T-helper 17 cell (primary cell): ENCODE measurements around the gene AGTRAP. TPM values are rescaled to one million over a fixed set of nuclear protein-coding genes. Genes with fewer than 3 reads are reported as not detected.

Experiments used
- ATAC-seq: fragments of 150-1000 bp; cut with Tn5 transposase; 2 replicates; pipeline ENCODE4 v1.10.0; 2021; ENCODE audit warnings: mild to moderate bottlenecking, moderate library complexity
- DNase-seq, 3 donors: peaks; one replicate each; pipeline versions ENCODE4 v3.0.0 to v3.0.0-alpha.2; 2020 to 2021
- H3K9me3 ChIP-seq: one replicate; pipeline ENCODE4 v1.7.0; 2013; ENCODE audit warnings: low read length, mild to moderate bottlenecking; ENCODE audit not compliant: control insufficient read depth, poor library complexity, severe bottlenecking
- H3K27ac Mint-ChIP-seq: one replicate; pipeline ENCODE4 v1.8.0; 2022; ENCODE audit warnings: mild to moderate bottlenecking, moderate library complexity, mixed read lengths
- H3K27me3 Mint-ChIP-seq: one replicate; pipeline ENCODE4 v1.8.0; 2022; ENCODE audit warnings: mixed read lengths
- H3K36me3 Mint-ChIP-seq: one replicate; pipeline ENCODE4 v1.8.0; 2022; ENCODE audit warnings: low read depth, mixed read lengths
- H3K4me1 Mint-ChIP-seq: one replicate; pipeline ENCODE4 v1.8.0; 2022; ENCODE audit warnings: mild to moderate bottlenecking, mixed read lengths
- H3K4me3 Mint-ChIP-seq: one replicate; pipeline ENCODE4 v1.8.0; 2022; ENCODE audit warnings: mild to moderate bottlenecking, moderate library complexity, mixed read lengths
- total RNA-seq, 4 donors: library from RNA in 2 of 4; stranded (reverse) in 2 of 4; gene quantifications; one replicate each; pipeline ENCODE4 v1.2.3 and lab custom pipeline; 2022 to 2026

The AGTRAP gene
- total RNA-seq, 2 donors from 2014 or later = 19.2 to 22.5 TPM

DNA sequence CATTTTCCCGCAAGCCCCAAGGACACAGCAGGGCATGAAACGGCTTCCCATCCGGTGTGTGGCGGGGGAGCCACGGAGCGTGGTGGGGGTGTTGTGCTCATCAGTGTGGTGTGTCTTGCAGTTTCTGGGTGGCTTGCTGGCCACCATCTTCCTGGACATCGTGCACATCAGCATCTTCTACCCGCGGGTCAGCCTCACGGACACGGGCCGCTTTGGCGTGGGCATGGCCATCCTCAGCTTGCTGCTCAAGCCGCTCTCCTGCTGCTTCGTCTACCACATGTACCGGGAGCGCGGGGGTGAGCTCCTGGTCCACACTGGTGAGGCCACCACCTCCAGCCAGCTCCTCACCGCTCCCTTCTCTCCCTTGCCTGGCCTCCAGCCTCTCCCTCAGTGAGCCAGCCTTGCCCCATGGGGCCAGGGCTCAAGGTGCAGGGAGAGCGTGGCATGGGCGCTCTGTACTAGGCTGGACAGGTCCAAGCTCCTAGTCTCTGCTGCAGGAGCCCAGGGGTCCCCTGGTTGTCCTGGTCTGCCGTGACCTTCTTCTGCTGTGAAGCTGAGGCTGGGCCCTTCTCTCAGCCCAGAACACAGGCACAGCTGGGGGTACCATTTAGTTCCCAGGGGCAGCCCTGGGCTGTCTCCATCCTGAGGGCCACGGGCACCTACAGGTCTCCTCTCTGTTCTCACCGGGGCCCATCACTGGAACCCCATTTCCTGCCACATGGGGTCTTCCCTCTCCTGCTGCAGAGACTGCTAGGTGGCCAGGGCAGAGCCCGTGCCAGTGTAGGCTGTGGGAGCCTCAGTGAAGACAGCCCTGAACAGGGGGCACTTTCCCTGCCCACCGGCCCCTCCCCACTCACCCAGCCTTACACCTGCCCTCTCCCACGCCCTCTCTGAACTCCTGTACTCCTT, 12.6 kb downstream of the AGTRAP start:
- H3K4me1 Mint-ChIP-seq = peaks cover 19% of the 10 kb centered on the region
- ATAC-seq (no peak), DNase-seq (no peak)
- H3K9me3 ChIP-seq = no peaks in the 10 kb centered on the region
- no peak overlapping the region for H3K4me3 Mint-ChIP-seq
- H3K36me3 Mint-ChIP-seq = peaks cover 5% of the 10 kb centered on the region
- no peaks in the 10 kb centered on the region for H3K27me3 Mint-ChIP-seq
- H3K27ac Mint-ChIP-seq = no peak overlapping the region

DNA sequence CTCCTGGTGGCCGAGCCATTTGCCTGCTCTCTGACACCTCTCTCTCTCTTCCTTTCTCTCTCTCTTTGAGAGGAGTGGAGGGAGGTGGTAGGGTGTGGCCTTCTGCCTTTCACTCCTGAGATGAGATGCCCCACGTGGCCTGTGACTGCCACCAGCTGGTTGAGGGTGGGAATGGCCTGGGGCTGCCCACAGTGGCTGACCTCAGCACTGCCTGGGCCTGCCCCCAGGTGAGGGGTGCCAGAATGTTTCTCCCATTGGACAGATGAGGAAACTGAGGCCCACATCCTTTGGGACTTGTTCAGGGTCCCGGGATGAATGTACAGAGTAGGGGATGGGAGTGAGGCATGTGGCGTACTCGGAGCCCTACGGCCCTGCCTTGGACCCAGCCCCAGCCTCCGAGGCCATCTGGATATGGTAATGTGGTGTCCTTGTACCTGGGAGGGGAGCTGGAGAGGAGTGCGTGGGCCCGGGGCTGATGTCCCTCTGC, 13.3 kb downstream of the AGTRAP start:
- Mint-ChIP-seq H3K36me3 (peaks cover 5% of the 10 kb centered on the region), H3K4me3 (no peak overlapping the region), H3K27ac (no peak overlapping the region), H3K4me1 (peaks cover 19% of the 10 kb centered on the region), H3K27me3 (no peaks in the 10 kb centered on the region)
- H3K9me3 ChIP-seq = no peaks in the 10 kb centered on the region
- peak in 1 of 3 donors; percentile 22 for DNase-seq
- ATAC-seq = peak; percentile 30

DNA sequence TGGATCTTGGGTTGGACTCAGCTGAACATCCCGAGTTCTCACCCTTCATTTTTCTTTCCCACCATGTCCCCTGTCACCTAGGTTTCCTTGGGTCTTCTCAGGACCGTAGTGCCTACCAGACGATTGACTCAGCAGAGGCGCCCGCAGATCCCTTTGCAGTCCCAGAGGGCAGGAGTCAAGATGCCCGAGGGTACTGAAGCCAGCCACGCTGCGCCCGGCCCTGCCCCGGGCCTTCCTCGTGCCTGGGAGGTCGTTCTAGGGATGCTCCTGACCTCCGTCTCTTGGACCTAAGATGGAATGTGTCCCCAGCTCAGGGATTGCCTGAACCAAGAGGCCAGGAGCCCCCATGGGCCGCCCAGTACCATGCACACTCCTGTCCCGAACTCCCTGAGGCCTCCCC, 14.1 kb downstream of the AGTRAP start:
- Mint-ChIP-seq H3K27ac (no peak overlapping the region), H3K36me3 (peaks cover 5% of the 10 kb centered on the region), H3K4me3 (no peak overlapping the region), H3K4me1 (peaks cover 19% of the 10 kb centered on the region), H3K27me3 (peaks cover 4% of the 10 kb centered on the region)
- DNase-seq = no peak
- H3K9me3 ChIP-seq = no peaks in the 10 kb centered on the region
- ATAC-seq = no peak

DNA sequence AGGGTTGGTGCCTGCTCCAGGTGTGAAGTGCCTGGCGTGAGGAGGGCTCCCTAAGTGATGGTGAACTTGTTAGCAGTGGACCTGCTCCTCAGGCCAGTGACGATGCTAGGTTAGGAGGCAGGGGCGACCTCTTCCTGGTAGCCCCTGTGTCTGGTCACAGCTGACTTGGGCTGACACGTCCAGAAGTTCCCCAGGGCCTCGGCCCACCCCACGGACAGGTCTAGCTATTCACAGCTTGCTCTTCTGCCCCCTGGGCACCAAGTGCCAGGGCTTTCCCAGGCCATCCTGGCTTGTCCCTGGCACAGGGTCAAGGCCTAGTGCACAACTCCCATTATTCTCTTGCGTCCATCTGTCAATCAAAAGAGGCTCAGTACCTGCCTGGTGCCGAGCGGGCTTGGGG, 15.2 kb downstream of the AGTRAP start:
- peaks cover 4% of the 10 kb centered on the region for H3K36me3 Mint-ChIP-seq
- peaks cover 16% of the 10 kb centered on the region for H3K4me1 Mint-ChIP-seq
- DNase-seq = no peak
- no peak for ATAC-seq
- no peak overlapping the region for H3K4me3 Mint-ChIP-seq
- H3K9me3 ChIP-seq = no peaks in the 10 kb centered on the region
- H3K27ac Mint-ChIP-seq = no peak overlapping the region
- peaks cover 8% of the 10 kb centered on the region for H3K27me3 Mint-ChIP-seq

DNA sequence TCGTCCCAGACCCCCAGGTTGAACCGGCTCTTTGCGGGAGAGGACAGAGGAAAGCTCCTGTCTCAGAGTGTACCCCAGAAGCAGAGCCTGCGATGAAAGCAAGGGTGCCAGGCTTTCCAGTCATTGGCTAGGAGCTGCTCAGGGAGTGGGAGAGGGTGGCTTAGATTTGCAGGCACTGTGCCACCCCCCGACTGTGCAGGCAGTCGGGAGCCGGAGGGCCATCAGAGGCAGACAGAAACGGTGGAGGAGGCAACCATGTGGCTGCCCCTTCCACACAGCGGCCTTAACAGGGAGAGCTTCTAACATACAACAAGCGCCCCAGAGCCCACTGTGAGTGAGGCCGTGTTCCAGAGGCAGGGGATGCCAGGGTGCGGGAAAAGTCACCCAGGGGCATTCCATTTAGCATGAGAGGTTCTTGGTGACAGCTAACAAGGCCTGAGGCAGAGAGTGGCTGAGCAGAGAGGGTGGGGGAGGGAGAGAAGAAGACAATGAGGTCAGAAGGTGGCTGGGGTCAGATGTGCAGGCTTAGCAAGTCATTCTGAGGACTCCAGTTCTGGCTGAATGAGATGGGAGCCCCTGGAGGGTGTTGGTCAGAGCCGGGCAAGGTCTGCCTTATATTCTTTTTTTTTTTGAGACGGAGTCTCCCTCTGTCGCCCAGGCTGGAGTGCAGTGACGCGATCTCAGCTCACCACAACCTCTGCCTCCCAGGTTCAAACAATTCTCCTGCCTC, 16.6 kb downstream of the AGTRAP start:
- Mint-ChIP-seq H3K36me3 (no peaks in the 10 kb centered on the region), H3K27ac (peak overlapping the region; percentile 51), H3K27me3 (peaks cover 13% of the 10 kb centered on the region), H3K4me1 (peaks cover 12% of the 10 kb centered on the region), H3K4me3 (peak overlapping the region; percentile 57)
- DNase-seq (no peak), ATAC-seq (no peak)
- no peaks in the 10 kb centered on the region for H3K9me3 ChIP-seq

DNA sequence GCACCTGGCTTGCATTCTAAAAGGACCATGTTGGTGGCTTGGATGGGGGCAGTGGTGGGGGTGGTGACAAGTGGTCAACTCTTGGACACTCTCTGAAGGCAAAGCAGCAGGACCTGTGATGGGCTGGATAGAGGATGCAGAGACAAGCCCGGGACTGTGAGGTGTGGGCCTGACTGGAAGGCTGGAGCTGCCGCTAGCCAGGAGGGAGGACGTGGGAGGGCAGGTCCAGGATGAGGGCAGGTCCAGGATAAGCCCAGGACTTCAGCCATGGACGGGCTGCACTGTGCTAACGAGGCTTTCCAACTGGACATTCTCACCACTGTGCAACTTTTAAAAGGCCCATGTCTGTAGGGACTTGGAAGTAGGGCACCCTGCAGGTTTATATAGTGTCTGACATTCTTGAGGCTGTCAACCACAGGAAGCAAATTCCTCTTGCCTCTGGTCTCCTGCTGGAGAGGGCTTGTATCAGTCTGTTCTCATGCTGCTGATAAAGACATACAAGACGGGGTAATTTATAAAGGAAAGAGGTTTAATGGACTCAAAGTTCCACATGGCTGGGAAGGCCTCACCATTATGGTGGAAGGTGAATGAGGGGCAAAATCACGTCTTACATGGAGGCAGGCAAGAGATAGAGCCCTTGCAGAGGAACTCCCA, 17.7 kb downstream of the AGTRAP start:
- no peak for ATAC-seq
- H3K27ac Mint-ChIP-seq = no peak overlapping the region

DNA sequence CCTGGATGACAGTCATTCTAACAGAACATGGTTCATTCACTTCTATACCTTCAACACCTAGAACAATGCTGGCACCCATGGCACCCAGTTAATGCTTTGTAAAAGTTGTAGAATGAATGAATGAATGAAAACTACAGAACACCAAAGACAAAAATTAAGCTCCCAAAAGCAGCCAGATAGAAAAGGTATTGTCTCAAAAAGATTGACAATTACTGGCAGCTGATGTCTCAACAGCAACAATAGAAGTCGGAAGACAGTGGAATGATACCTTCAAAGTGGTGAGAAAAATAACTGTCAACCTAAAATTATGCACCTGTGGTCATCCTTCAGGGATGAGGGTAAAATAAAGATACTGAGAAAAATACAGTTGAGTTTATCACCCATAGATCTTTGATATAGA, 21.1 kb downstream of the AGTRAP start:
- Mint-ChIP-seq H3K27me3 (peaks cover 23% of the 10 kb centered on the region), H3K4me1 (peaks cover 12% of the 10 kb centered on the region), H3K27ac (no peak overlapping the region), H3K36me3 (peaks cover 2% of the 10 kb centered on the region), H3K4me3 (no peak overlapping the region)
- DNase-seq (no peak), ATAC-seq (no peak)
- H3K9me3 ChIP-seq = no peaks in the 10 kb centered on the region

More for the DNA sequence above, 17.7 kb downstream of the AGTRAP start:
- DNase-seq = no peak
- H3K27me3 Mint-ChIP-seq = peaks cover 13% of the 10 kb centered on the region
- H3K4me1 Mint-ChIP-seq = peaks cover 14% of the 10 kb centered on the region
- H3K9me3 ChIP-seq = no peaks in the 10 kb centered on the region
- H3K36me3 Mint-ChIP-seq = no peaks in the 10 kb centered on the region
- no peak overlapping the region for H3K4me3 Mint-ChIP-seq

DNA sequence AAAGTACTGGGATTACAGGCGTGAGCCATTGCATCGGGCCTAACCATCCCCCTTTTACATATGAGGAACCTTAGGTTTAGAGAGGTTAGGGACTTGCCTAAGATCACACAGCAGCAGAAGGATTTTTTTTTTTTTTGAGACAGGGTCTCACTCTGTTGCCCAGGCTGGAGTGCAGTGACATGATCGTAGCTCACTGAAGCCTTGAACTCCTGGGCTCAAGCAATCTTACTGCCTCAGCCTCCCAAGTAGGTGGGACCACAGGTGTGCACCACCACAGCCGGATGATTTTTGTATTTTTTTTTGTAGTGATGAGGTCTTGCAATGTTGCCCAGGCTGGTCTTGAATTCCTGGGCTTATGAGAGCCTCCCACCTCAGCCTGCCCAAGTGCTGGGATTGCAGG, 23.9 kb downstream of the AGTRAP start:
- Mint-ChIP-seq H3K27ac (no peak overlapping the region), H3K4me1 (peaks cover 12% of the 10 kb centered on the region), H3K4me3 (no peak overlapping the region), H3K36me3 (peaks cover 5% of the 10 kb centered on the region), H3K27me3 (peaks cover 38% of the 10 kb centered on the region)
- H3K9me3 ChIP-seq = no peaks in the 10 kb centered on the region
- ATAC-seq (no peak), DNase-seq (no peak)

DNA sequence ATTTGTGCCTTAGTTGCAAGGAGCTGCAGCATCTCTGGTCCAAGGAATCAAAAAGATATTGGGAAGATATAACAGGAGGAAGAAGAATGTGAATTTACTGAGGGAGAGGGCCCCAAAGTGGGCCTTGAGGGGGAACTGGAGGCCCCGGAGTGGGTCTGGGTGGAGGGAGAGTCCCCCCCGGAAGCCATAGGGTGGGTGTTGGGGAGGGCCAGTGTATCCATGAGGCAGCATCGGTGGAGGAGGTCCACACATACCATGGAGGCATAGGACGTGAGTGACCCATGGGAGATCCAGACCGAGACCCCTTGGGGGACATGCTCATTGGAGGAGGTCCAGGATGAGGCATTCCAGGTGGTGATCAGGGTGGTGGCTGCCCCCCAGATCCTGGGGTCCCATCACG, 25.3 kb downstream of the AGTRAP start:
- peaks cover 12% of the 10 kb centered on the region for H3K4me1 Mint-ChIP-seq
- peaks cover 5% of the 10 kb centered on the region for H3K36me3 Mint-ChIP-seq
- H3K4me3 Mint-ChIP-seq = peak overlapping the region; percentile 51
- no peak overlapping the region for H3K27ac Mint-ChIP-seq
- H3K27me3 Mint-ChIP-seq = peaks cover 31% of the 10 kb centered on the region
- no peak for DNase-seq
- H3K9me3 ChIP-seq = no peaks in the 10 kb centered on the region
- no peak for ATAC-seq

DNA sequence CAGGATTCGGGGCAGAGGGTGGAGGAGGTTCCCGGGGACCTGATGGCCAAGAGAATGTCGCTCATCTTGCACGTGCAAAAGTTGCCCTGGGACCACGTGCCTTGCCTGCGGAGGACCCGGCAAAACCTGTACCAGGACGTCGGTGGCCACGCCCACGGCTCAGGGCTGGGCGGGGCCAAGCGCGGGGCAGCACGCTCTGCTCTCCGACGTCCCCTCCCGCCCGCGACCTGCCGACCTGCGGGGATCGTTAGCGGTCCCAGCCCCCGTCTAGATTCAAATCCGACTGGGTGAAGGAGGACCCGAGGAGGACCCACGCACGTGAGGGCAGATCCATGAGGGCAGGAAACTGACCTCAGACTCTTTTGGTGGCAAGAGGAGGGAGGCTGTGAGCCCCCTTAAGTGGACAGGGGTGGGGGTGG, 26.1 kb downstream of the AGTRAP start, which contains the start of gene C1orf167:
C1orf167 (plus strand) TSS at position 206 of the 419 bp plus-strand sequence. CDS start 2,208 bp downstream, outside the sequence.
- DNase-seq (peak in 1 of 3 donors; percentile 27), ATAC-seq (peak; percentile 57)
- H3K36me3 Mint-ChIP-seq = peaks cover 5% of the 10 kb centered on the region
- H3K9me3 ChIP-seq = no peaks in the 10 kb centered on the region
- peaks cover 12% of the 10 kb centered on the region for H3K4me1 Mint-ChIP-seq
- H3K27me3 Mint-ChIP-seq = peaks cover 28% of the 10 kb centered on the region
- peak within 1 kb of the TSS; percentile 51 for H3K4me3 Mint-ChIP-seq
- no peak within 1 kb of the TSS for H3K27ac Mint-ChIP-seq

DNA sequence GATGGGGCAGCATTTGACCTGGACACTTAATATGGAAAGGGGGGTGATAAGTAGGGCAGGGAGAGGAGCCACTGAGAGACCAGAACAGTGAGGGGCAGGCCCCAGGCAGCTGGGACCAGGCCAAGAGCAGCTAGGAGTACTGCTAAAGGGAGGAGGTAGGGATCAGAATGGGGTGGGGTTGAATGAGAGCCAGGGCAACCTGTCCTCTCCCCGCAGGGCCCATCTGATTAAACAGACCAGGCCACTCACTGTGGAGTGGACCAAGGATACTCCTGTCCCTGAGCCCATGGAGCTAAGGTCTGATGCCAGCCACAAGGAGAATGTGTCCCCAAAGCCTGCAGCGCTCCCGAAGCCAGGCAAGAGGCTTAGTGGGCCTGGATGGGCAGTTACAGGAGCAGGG, 28.2 kb downstream of the AGTRAP start:
- H3K27me3 Mint-ChIP-seq = peaks cover 28% of the 10 kb centered on the region
- H3K4me3 Mint-ChIP-seq = no peak overlapping the region
- H3K36me3 Mint-ChIP-seq = peaks cover 5% of the 10 kb centered on the region
- no peaks in the 10 kb centered on the region for H3K9me3 ChIP-seq
- H3K4me1 Mint-ChIP-seq = peaks cover 10% of the 10 kb centered on the region
- DNase-seq (no peak), ATAC-seq (no peak)
- peak overlapping the region; percentile 65 for H3K27ac Mint-ChIP-seq

DNA sequence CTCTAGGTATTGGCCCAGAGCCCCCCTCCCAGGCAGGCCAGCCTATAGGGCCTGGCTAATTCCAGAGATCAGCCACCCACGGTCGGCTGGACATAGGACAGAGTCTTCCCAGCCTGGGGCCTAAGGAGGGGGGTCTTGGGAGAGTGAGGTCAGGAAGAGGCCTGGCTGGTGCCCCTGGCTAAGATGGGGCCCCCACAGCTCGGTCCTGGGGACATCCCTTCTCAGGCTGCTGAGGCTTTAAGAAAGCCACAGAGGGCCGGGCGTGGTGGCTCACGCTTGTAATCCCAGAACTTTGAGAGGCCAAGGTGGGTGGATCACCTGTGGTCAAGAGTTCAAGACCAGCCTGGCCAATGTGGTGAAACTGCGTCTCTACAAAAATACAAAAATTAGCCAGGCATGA, 28.6 kb downstream of the AGTRAP start:
- H3K9me3 ChIP-seq = no peaks in the 10 kb centered on the region
- DNase-seq (no peak), ATAC-seq (no peak)
- peaks cover 28% of the 10 kb centered on the region for H3K27me3 Mint-ChIP-seq
- no peak overlapping the region for H3K4me3 Mint-ChIP-seq
- peaks cover 5% of the 10 kb centered on the region for H3K36me3 Mint-ChIP-seq
- peaks cover 10% of the 10 kb centered on the region for H3K4me1 Mint-ChIP-seq
- H3K27ac Mint-ChIP-seq = no peak overlapping the region
